GM12878 (cell line): Measurements from ENCODE around the gene CPLX1. TPM values are rescaled to one million over a fixed set of nuclear protein-coding genes. Genes with fewer than 3 reads are reported as not detected.
A peak's percentile ranks its signal among the peaks of the same experiment; 100 is the strongest.

ENCODE experiments used
- ATAC-seq: fragments of 200-7000 bp; cut with Tn5 transposase; 3 replicates; pipeline ENCODE4 v1.9.1; 2020; ENCODE audit warnings: mild to moderate bottlenecking, moderate library complexity
- BruUV-seq: library from RNA; stranded (reverse); fragments of 400-500 nt; replicated peaks from 2 replicates; lab custom pipeline; 2021; lab: Mats Ljungman, UMichigan
- CTCF ChIA-PET: fragments of 300-600 bp; sonication (Branson Sonifier 250); formaldehyde crosslinking; extraction: SDS; loops from one replicate; lab custom pipeline; 2021; ENCODE audit warnings: inconsistent platforms; lab: Yijun Ruan, JAX
- POLR2A ChIA-PET: fragments of 350-600 bp; formaldehyde crosslinking; extraction: SDS; loops from one replicate; lab custom pipeline; 2021; ENCODE audit warnings: inconsistent platforms; lab: Charles Lee
- RAD21 ChIA-PET: fragments of 300-600 bp; sonication (Branson Sonifier 250); formaldehyde crosslinking; loops from one replicate; lab custom pipeline; 2023; ENCODE audit warnings: antibody characterized with exemption; ENCODE audit not compliant: unreplicated experiment; lab: Charles Lee
- SMC1A ChIA-PET: fragments of 300-600 bp; sonication (Branson Sonifier 250); formaldehyde crosslinking; loops from one replicate; lab custom pipeline; 2023; ENCODE audit not compliant: unreplicated experiment, uncharacterized antibody; lab: Charles Lee
- DNase-seq: peaks from one replicate; pipeline ENCODE4 v3.0.0-alpha.2; 2011; ENCODE audit warnings: low read depth, low spot score
- FAIRE-seq: peaks from 3 replicates; lab custom pipeline; 2011; peaks lifted over from hg19 to GRCh38; lab: Jason Lieb, UNC
- H2AFZ ChIP-seq: 2 replicates; pipeline ENCODE4 v1.6.0; 2011; ENCODE audit warnings: low read depth, low read length, control low read depth; ENCODE audit not compliant: control insufficient read depth
- H3K27ac ChIP-seq: 2 replicates; pipeline ENCODE4 v1.5.1; 2011; ENCODE audit warnings: control low read depth; ENCODE audit not compliant: control insufficient read depth, insufficient read depth
- H3K27me3 ChIP-seq, 2 experiments: replicated peaks in 1 of 2; 2 replicates each; pipeline versions ENCODE4 v1.6.0 to v1.6.1; 2011; ENCODE audit warnings: low read length in 1 of 2; ENCODE audit not compliant: control insufficient read depth in 2 of 2, insufficient read depth in 2 of 2
- H3K36me3 ChIP-seq, 2 experiments: 2 replicates each; pipeline ENCODE4 v1.5.1; 2011; ENCODE audit warnings: low read length in 1 of 2; ENCODE audit not compliant: control insufficient read depth in 2 of 2, insufficient read depth in 2 of 2
- H3K4me1 ChIP-seq: 2 replicates; pipeline ENCODE4 v1.6.1; 2011; ENCODE audit warnings: mild to moderate bottlenecking, low read length, moderate library complexity, mixed read lengths; ENCODE audit not compliant: control insufficient read depth, insufficient read depth
- H3K4me2 ChIP-seq: 2 replicates; pipeline ENCODE4 v1.6.0; 2011; ENCODE audit warnings: control low read depth; ENCODE audit not compliant: control insufficient read depth, insufficient read depth
- H3K4me3 ChIP-seq: fragments of 200-600 bp; sonication (generic); 2 replicates; pipeline ENCODE4 v1.5.1; 2016
- H3K79me2 ChIP-seq: 2 replicates; pipeline ENCODE4 v1.6.0; 2011; ENCODE audit warnings: low read length; ENCODE audit not compliant: control insufficient read depth, insufficient read depth
- H3K9ac ChIP-seq: 2 replicates; pipeline ENCODE4 v1.8.0; 2011; ENCODE audit warnings: low read length, control low read depth, mixed read lengths; ENCODE audit not compliant: control insufficient read depth, insufficient read depth
- H3K9me3 ChIP-seq: replicated peaks from 3 replicates; pipeline ENCODE4 v1.5.1; 2011; ENCODE audit warnings: mild to moderate bottlenecking, low read length; ENCODE audit not compliant: control insufficient read depth, insufficient read depth
- H4K20me1 ChIP-seq: 2 replicates; pipeline ENCODE4 v1.6.0; 2011; ENCODE audit not compliant: control insufficient read depth, insufficient read depth
- MYC ChIP-seq: IDR thresholded peaks from 2 replicates; pipeline ENCODE4 v1.6.1; 2011; ENCODE audit warnings: mild to moderate bottlenecking, low read length, moderate library complexity, inconsistent platforms; ENCODE audit not compliant: insufficient read depth, insufficient replicate concordance, insufficient read length, severe bottlenecking
- NRF1 ChIP-seq: conservative IDR thresholded peaks from 2 replicates; pipeline ENCODE4 v1.6.1; 2011; ENCODE audit warnings: mild to moderate bottlenecking, low read depth, low read length, improper control_type of control experiment
- RBBP5 ChIP-seq: fragments of 200-600 bp; sonication (generic); conservative IDR thresholded peaks from 2 replicates; pipeline ENCODE4 v1.6.1; 2016
- RUNX3 ChIP-seq: IDR thresholded peaks from 2 replicates; pipeline ENCODE4 v1.6.1; 2012; ENCODE audit warnings: low read length, inconsistent platforms
- TCF7 ChIP-seq: IDR thresholded peaks from 2 replicates; pipeline ENCODE4 v1.6.1; 2014; ENCODE audit warnings: antibody characterized with exemption, borderline replicate concordance
- WRNIP1 ChIP-seq: IDR thresholded peaks from 2 replicates; pipeline ENCODE4 v1.6.1; 2011; ENCODE audit warnings: low read depth, low read length, improper control_type of control experiment, borderline replicate concordance
- WGBS: methylation state at CpG from one replicate; pipeline ENCODE4 v1.1.6; 2016; ENCODE audit warnings: low lambda C conversion rate; ENCODE audit not compliant: insufficient replicate concordance, insufficient coverage; ENCODE audit errors: missing lambda C conversion rate; 5-methylcytosine and 5-hydroxymethylcytosine counted together
- in situ Hi-C: fragments of 300-500 bp; cut with MboI; formaldehyde crosslinking; loops from 9 replicates; pipeline ENCODE4 v1.14.3; 2018; ENCODE audit warnings: mixed read lengths
- intact Hi-C: fragments of 100-400 bp; cut with micrococcal nuclease; formaldehyde crosslinking; loops from one replicate; pipeline ENCODE4 v1.14.2; 2022; ENCODE audit not compliant: unreplicated experiment
- polyA plus RNA-seq, 11 experiments: library from polyadenylated mRNA; depleted of rRNA in 4 of 11; unstranded in 6 of 11; stranded (reverse) in 5 of 11; fragments of >200 nt; fragmentation: Nextera tagmentation in 4 of 11; fragmentation: Illumina TruSeq in 1 of 11; extraction: Ambion mirVana in 4 of 11; extraction: Trizol in 1 of 11; gene quantifications; 1 replicate in 1 of 11; 2 replicates in 10 of 11; pipeline versions ENCODE4 v1.2.1 to v1.2.3, GENCODE V29; 2011 to 2016; ENCODE audit warnings: inconsistent platforms in 2 of 11, missing spikeins in 2 of 11, low read depth in 1 of 11
- total RNA-seq, 4 experiments: library from RNA; depleted of rRNA in 3 of 4; stranded (reverse); fragments of >200 nt in 3 of 4; fragmentation: Illumina TruSeq in 1 of 4; extraction: Trizol in 1 of 4; gene quantifications; 2 replicates each; pipeline versions ENCODE4 v1.2.1 to v1.2.3, GENCODE V29; 2013 to 2021
- TF ChIP-seq, protein P1 (sequence below): IDR thresholded peaks from 2 replicates; pipeline ENCODE4 v1.6.1; 2011; ENCODE audit warnings: borderline replicate concordance, low read depth, mild to moderate bottlenecking, moderate library complexity, low read length; ENCODE audit not compliant: insufficient read depth, poor library complexity, severe bottlenecking
- TF ChIP-seq, protein P2 (sequence below), 3 experiments: IDR thresholded peaks in 2 of 3; conservative IDR thresholded peaks in 1 of 3; 2 replicates each; pipeline ENCODE4 v1.5.1; 2011; ENCODE audit warnings: low read depth in 3 of 3, low read length in 3 of 3, mild to moderate bottlenecking in 3 of 3, control low read depth in 2 of 3, moderate library complexity in 2 of 3, inconsistent platforms in 1 of 3, mixed read lengths in 1 of 3; ENCODE audit not compliant: control insufficient read depth in 2 of 3, insufficient read depth in 1 of 3; ENCODE audit errors: extremely low read depth in 1 of 3

Gene CPLX1
- total and polyA plus RNA-seq, 10 of the 15 experiments (the other 5 are each of a cell fraction or from before 2014, with no cell fraction given): 0.04 to 1.2 (median 0.13) TPM; not detected in 5

DNA sequence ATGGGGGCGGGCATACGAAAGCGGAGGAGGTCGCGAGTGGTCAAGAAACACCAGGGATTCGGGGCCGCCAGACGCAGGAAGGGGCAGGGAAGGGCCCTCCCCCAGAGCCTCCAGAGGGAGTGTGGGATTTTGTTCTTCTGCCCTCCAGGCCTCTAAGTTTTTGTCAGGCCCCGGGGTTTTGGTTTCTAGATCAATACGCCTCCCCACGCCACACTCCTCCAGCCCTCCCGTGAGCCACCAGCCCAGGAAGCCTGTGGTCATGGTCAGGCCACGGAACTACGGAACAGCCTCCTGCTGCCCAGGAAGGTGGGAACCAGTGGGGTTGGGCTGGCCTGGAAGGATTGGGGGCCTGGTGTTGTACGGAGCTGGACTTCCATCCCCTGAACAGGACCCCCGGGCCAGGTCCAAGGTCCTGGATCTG is 38.4 kb downstream of the CPLX1 start:
- H3K79me2 ChIP-seq: no peaks in the 10 kb centered on the region
- WGBS: 20% methylated on average over 16 of the region's 16 CpGs
- CTCF ChIA-PET: no interaction called here
- no TSS peak for BruUV-seq
- no peak for DNase-seq
- H3K27me3 ChIP-seq: peaks cover 0 to 6% of the 10 kb centered on the region in 2 experiments; a peak in 2 of 4 replicates
- 0 out of 3 replicates have a peak, but pooled peaks have one; percentile 13 for ATAC-seq
- FAIRE-seq: no peak
- in situ Hi-C loops (no loop called here), intact Hi-C loops (no loop called here)
- no peak for TF ChIP-seq RBBP5
- no peak for TF ChIP-seq WRNIP1
- no peak for TF ChIP-seq TCF7
- no peak for TF ChIP-seq MYC
- TF ChIP-seq, protein P1, sequence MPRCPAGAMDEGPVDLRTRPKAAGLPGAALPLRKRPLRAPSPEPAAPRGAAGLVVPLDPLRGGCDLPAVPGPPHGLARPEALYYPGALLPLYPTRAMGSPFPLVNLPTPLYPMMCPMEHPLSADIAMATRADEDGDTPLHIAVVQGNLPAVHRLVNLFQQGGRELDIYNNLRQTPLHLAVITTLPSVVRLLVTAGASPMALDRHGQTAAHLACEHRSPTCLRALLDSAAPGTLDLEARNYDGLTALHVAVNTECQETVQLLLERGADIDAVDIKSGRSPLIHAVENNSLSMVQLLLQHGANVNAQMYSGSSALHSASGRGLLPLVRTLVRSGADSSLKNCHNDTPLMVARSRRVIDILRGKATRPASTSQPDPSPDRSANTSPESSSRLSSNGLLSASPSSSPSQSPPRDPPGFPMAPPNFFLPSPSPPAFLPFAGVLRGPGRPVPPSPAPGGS: no peak
- TF ChIP-seq RUNX3: peak; percentile 21; the same call in 1 of the 2 replicates
- H3K4me1 ChIP-seq: peaks cover 11% of the 10 kb centered on the region
- POLR2A ChIA-PET: no interaction called here
- RAD21 ChIA-PET: no interaction called here
- H3K4me2 ChIP-seq: no peak overlapping the region
- no peak overlapping the region for H3K9ac ChIP-seq
- H2AFZ ChIP-seq: no peak overlapping the region
- no peaks in the 10 kb centered on the region for H4K20me1 ChIP-seq
- H3K9me3 ChIP-seq: no peaks in the 10 kb centered on the region
- SMC1A ChIA-PET: no interaction called here
- H3K36me3 ChIP-seq: no peaks in the 10 kb centered on the region
- no peak overlapping the region for H3K4me3 ChIP-seq
- no peak overlapping the region for H3K27ac ChIP-seq

DNA sequence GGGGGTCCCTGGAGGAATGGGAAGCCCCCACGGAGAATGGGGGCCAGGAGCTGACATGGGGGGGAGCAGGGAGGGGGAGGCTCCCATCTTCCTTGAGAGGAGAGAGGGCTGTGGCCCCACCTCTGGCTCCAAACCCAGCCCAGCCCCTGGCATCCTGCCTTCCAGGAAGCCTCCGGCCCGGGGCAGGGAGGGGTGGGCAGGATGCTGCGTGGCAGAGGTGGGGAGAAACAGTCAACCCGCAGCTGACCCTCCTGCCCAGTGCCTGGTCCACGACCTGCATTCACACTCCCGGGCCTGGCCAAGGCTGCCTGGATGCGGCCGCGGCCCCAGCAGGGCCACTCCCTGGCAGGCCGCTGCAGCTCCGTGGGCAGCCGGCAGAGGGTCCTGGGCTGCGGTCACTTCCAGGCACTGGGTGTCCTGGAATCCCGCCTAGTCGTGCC is 39.0 kb downstream of the CPLX1 start:
- ChIA-PET RAD21 (no interaction called here), CTCF (no interaction called here), POLR2A (interaction anchor here (0.6 kb wide), 1 partner anchor 61 kb away, joined by 3 read pairs; no protein-coding TSS in a partner anchor), SMC1A (no interaction called here)
- intact Hi-C loops (no loop called here), in situ Hi-C loops (no loop called here)
- H3K9me3 ChIP-seq: no peaks in the 10 kb centered on the region
- TF ChIP-seq, protein P2, sequence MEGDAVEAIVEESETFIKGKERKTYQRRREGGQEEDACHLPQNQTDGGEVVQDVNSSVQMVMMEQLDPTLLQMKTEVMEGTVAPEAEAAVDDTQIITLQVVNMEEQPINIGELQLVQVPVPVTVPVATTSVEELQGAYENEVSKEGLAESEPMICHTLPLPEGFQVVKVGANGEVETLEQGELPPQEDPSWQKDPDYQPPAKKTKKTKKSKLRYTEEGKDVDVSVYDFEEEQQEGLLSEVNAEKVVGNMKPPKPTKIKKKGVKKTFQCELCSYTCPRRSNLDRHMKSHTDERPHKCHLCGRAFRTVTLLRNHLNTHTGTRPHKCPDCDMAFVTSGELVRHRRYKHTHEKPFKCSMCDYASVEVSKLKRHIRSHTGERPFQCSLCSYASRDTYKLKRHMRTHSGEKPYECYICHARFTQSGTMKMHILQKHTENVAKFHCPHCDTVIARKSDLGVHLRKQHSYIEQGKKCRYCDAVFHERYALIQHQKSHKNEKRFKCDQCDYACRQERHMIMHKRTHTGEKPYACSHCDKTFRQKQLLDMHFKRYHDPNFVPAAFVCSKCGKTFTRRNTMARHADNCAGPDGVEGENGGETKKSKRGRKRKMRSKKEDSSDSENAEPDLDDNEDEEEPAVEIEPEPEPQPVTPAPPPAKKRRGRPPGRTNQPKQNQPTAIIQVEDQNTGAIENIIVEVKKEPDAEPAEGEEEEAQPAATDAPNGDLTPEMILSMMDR (IDR thresholded peaks at IDR 0.05 in 2 of 3, conservative IDR thresholded peaks at IDR 0.05 in 1 of 3; ENCODE audit: control insufficient read depth in 2 of 3, extremely low read depth in 1 of 3, insufficient read depth in 1 of 3, low read depth in 3 of 3, low read length in 3 of 3): 0 out of 6 replicates have a peak, but pooled peaks of 1 of the 3 experiments have one; percentile 1
- TF ChIP-seq NRF1: no peak
- H2AFZ ChIP-seq: no peak overlapping the region
- no peak for ATAC-seq
- BruUV-seq: no TSS peak
- H4K20me1 ChIP-seq: no peaks in the 10 kb centered on the region
- peaks cover 0 to 6% of the 10 kb centered on the region in 2 experiments; a peak in 2 of 4 replicates for H3K27me3 ChIP-seq
- no peaks in the 10 kb centered on the region for H3K79me2 ChIP-seq
- WGBS: 60% methylated on average over 15 of the region's 16 CpGs
- peaks cover 13% of the 10 kb centered on the region for H3K4me1 ChIP-seq
- no peak for DNase-seq
- no peak overlapping the region for H3K4me2 ChIP-seq
- FAIRE-seq: no peak
- no peaks in the 10 kb centered on the region for H3K36me3 ChIP-seq
- H3K9ac ChIP-seq: no peak overlapping the region
- H3K4me3 ChIP-seq: no peak overlapping the region
- no peak overlapping the region for H3K27ac ChIP-seq
